ENCODE data around the gene JARID2. TPM values are rescaled to one million over a fixed set of nuclear protein-coding genes. Genes with fewer than 3 reads are reported as not detected.

JARID2 gene
- total and polyA plus RNA-seq, 9 of the 15 experiments (the other 6 are each of a cell fraction or from before 2014, with no cell fraction given), result 5.0 to 29.0 (median 15.6) TPM

DNA sequence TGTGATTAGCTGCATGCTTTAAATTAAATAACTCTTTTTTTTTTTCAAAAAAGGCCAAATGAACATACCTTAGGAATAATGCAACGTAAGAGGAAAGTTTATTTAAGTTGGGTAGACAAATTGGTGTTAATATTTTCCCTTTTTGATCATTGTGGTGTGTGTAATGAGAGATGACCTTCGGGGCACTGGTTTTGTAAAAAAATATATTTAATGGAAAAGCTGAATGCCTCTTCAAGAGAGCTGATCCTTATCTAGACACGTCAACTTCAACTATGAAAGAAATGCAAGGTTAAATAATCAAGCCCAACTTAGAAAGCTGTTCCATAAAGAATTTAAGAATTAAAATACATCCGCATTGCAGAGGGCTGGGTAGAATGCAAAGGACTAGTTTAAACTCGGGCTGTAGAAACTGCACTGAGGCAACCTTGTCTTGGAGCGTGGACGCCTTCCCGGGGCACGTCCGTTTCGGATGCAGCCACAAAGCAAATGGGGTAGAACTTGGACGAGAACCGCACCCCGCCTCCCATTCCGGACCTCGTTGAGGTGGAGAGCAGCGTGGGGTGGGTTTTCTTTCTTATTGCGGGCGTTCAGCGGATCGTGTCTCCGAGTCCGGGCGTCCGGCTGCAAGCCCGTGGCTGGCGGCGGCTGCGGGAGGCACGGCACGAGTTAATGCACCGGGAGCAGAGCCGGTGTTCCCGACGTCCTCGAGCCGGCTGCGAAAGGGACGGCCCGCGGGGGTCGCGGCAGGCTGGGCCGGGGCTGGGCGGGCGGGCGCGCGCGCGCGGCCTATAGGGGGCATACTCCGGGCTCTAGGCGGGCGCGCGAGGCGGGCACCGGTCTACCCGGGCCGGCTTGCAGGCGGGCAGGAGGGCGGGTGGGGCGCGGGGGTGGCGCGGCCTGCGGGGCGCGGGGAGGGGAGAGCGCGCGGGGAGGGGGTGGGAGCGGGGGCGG is 1.9 kb downstream of the JARID2 start (continued):
- TF ChIP-seq, protein P1, sequence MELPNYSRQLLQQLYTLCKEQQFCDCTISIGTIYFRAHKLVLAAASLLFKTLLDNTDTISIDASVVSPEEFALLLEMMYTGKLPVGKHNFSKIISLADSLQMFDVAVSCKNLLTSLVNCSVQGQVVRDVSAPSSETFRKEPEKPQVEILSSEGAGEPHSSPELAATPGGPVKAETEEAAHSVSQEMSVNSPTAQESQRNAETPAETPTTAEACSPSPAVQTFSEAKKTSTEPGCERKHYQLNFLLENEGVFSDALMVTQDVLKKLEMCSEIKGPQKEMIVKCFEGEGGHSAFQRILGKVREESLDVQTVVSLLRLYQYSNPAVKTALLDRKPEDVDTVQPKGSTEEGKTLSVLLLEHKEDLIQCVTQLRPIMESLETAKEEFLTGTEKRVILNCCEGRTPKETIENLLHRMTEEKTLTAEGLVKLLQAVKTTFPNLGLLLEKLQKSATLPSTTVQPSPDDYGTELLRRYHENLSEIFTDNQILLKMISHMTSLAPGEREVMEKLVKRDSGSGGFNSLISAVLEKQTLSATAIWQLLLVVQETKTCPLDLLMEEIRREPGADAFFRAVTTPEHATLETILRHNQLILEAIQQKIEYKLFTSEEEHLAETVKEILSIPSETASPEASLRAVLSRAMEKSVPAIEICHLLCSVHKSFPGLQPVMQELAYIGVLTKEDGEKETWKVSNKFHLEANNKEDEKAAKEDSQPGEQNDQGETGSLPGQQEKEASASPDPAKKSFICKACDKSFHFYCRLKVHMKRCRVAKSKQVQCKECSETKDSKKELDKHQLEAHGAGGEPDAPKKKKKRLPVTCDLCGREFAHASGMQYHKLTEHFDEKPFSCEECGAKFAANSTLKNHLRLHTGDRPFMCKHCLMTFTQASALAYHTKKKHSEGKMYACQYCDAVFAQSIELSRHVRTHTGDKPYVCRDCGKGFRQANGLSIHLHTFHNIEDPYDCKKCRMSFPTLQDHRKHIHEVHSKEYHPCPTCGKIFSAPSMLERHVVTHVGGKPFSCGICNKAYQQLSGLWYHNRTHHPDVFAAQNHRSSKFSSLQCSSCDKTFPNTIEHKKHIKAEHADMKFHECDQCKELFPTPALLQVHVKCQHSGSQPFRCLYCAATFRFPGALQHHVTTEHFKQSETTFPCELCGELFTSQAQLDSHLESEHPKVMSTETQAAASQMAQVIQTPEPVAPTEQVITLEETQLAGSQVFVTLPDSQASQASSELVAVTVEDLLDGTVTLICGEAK (IDR thresholded peaks at IDR 0.05), result no peak
- TF ChIP-seq, protein P1 (CRISPR knock-in tag; IDR thresholded peaks at IDR 0.05), result no peak
- TF ChIP-seq KHSRP (IDR thresholded peaks at IDR 0.05), result no peak
- no peak for TF ChIP-seq ETV6 (IDR thresholded peaks at IDR 0.05; ENCODE audit: borderline replicate concordance in 1 of 2, low read depth in 2 of 2, low read length in 1 of 2)
- TF ChIP-seq ETV6 (CRISPR knock-in tag; IDR thresholded peaks at IDR 0.05; ENCODE audit: borderline replicate concordance), result no peak
- TF ChIP-seq PML (IDR thresholded peaks at IDR 0.05; ENCODE audit: low read length), result no peak
- no peak for TF ChIP-seq RFX7 (CRISPR knock-in tag; IDR thresholded peaks at IDR 0.05)
- TF ChIP-seq CBX1 (IDR thresholded peaks at IDR 0.05; ENCODE audit: low read depth), result no peak
- TF ChIP-seq FOXA3 (CRISPR knock-in tag; conservative IDR thresholded peaks at IDR 0.05 in 1 of 2, IDR thresholded peaks at IDR 0.05 in 1 of 2), result no peak
- TF ChIP-seq RNF2 (IDR thresholded peaks at IDR 0.05), result no peak
- TF ChIP-seq, protein P2, sequence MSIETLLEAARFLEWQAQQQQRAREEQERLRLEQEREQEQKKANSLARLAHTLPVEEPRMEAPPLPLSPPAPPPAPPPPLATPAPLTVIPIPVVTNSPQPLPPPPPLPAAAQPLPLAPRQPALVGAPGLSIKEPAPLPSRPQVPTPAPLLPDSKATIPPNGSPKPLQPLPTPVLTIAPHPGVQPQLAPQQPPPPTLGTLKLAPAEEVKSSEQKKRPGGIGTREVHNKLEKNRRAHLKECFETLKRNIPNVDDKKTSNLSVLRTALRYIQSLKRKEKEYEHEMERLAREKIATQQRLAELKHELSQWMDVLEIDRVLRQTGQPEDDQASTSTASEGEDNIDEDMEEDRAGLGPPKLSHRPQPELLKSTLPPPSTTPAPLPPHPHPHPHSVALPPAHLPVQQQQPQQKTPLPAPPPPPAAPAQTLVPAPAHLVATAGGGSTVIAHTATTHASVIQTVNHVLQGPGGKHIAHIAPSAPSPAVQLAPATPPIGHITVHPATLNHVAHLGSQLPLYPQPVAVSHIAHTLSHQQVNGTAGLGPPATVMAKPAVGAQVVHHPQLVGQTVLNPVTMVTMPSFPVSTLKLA (conservative IDR thresholded peaks at IDR 0.05), result peak; percentile 31 to 50; a peak in 3 of 4 replicates
- TF ChIP-seq, protein P3, sequence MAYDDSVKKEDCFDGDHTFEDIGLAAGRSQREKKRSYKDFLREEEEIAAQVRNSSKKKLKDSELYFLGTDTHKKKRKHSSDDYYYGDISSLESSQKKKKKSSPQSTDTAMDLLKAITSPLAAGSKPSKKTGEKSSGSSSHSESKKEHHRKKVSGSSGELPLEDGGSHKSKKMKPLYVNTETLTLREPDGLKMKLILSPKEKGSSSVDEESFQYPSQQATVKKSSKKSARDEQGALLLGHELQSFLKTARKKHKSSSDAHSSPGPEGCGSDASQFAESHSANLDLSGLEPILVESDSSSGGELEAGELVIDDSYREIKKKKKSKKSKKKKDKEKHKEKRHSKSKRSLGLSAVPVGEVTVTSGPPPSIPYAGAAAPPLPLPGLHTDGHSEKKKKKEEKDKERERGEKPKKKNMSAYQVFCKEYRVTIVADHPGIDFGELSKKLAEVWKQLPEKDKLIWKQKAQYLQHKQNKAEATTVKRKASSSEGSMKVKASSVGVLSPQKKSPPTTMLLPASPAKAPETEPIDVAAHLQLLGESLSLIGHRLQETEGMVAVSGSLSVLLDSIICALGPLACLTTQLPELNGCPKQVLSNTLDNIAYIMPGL (CRISPR knock-in tag; IDR thresholded peaks at IDR 0.05), result no peak
- TF ChIP-seq, protein P4, sequence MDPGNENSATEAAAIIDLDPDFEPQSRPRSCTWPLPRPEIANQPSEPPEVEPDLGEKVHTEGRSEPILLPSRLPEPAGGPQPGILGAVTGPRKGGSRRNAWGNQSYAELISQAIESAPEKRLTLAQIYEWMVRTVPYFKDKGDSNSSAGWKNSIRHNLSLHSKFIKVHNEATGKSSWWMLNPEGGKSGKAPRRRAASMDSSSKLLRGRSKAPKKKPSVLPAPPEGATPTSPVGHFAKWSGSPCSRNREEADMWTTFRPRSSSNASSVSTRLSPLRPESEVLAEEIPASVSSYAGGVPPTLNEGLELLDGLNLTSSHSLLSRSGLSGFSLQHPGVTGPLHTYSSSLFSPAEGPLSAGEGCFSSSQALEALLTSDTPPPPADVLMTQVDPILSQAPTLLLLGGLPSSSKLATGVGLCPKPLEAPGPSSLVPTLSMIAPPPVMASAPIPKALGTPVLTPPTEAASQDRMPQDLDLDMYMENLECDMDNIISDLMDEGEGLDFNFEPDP (CRISPR knock-in tag; IDR thresholded peaks at IDR 0.05), result no peak

Measured in K562 (cell line).